HEK293 (cell line): Measurements from ENCODE around the gene MISFA.

ENCODE experiments used
- GLI4 ChIP-seq: fragments of 450-650 bp; formaldehyde crosslinking; IDR thresholded peaks from 2 replicates; pipeline ENCODE4 v1.5.1; 2016; ENCODE audit warnings: missing biosample characterization, missing genetic modification characterization
- INSM2 ChIP-seq: fragments of 450-650 bp; formaldehyde crosslinking; IDR thresholded peaks from 2 replicates; pipeline ENCODE4 v1.5.1; 2016; ENCODE audit warnings: missing biosample characterization, missing genetic modification characterization
- KLF9 ChIP-seq: fragments of 450-650 bp; formaldehyde crosslinking; IDR thresholded peaks from 2 replicates; pipeline ENCODE4 v1.5.1; 2016; ENCODE audit warnings: missing biosample characterization, missing genetic modification characterization, low read depth
- MEIS1 ChIP-seq: sonication (generic); formaldehyde crosslinking; IDR thresholded peaks from 2 replicates; pipeline ENCODE4 v1.8.1; 2022; ENCODE audit warnings: missing genetic modification reagents, mild to moderate bottlenecking, borderline replicate concordance
- PBX3 ChIP-seq: sonication (generic); formaldehyde crosslinking; IDR thresholded peaks from 2 replicates; pipeline ENCODE4 v1.8.1; 2022; ENCODE audit warnings: mild to moderate bottlenecking, moderate library complexity, missing genetic modification reagents
- PRDM4 ChIP-seq: fragments of 450-650 bp; formaldehyde crosslinking; IDR thresholded peaks from 2 replicates; pipeline ENCODE4 v1.5.1; 2017; ENCODE audit warnings: missing biosample characterization, missing genetic modification characterization
- SP2 ChIP-seq: fragments of 450-650 bp; formaldehyde crosslinking; IDR thresholded peaks from 2 replicates; pipeline ENCODE4 v1.5.1; 2016; ENCODE audit warnings: missing biosample characterization, missing genetic modification characterization
- TCF7L2 ChIP-seq: IDR thresholded peaks from 2 replicates; pipeline ENCODE4 v1.6.1; 2011; ENCODE audit warnings: low read depth, mild to moderate bottlenecking, inconsistent platforms, low read length, moderate library complexity, borderline replicate concordance
- TSHZ1 ChIP-seq: fragments of 450-650 bp; formaldehyde crosslinking; IDR thresholded peaks from 2 replicates; pipeline ENCODE4 v1.5.1; 2016; ENCODE audit warnings: missing biosample characterization, missing genetic modification characterization, borderline replicate concordance
- YY1 ChIP-seq: fragments of 450-650 bp; formaldehyde crosslinking; IDR thresholded peaks from 2 replicates; pipeline ENCODE4 v1.5.1; 2018; ENCODE audit warnings: missing biosample characterization, missing genetic modification characterization
- ZBTB1 ChIP-seq: fragments of 450-650 bp; formaldehyde crosslinking; IDR thresholded peaks from 2 replicates; pipeline ENCODE4 v1.5.1; 2016; ENCODE audit warnings: missing biosample characterization, missing genetic modification characterization
- ZBTB26 ChIP-seq: fragments of 450-650 bp; formaldehyde crosslinking; optimal IDR thresholded peaks from 2 replicates; pipeline ENCODE3; 2016; ENCODE audit warnings: missing biosample characterization, mild to moderate bottlenecking, missing genetic modification characterization
- ZBTB48 ChIP-seq: fragments of 450-650 bp; formaldehyde crosslinking; IDR thresholded peaks from 2 replicates; pipeline ENCODE4 v1.5.1; 2016; ENCODE audit warnings: missing biosample characterization, missing genetic modification characterization
- ZEB2 ChIP-seq: fragments of 450-650 bp; formaldehyde crosslinking; IDR thresholded peaks from 2 replicates; pipeline ENCODE4 v1.5.1; 2016; ENCODE audit warnings: missing biosample characterization, missing genetic modification characterization
- ZFP41 ChIP-seq: fragments of 450-650 bp; formaldehyde crosslinking; IDR thresholded peaks from 2 replicates; pipeline ENCODE4 v1.5.1; 2016; ENCODE audit warnings: missing biosample characterization, missing genetic modification characterization, borderline replicate concordance
- ZNF10 ChIP-seq: fragments of 450-650 bp; formaldehyde crosslinking; IDR thresholded peaks from 2 replicates; pipeline ENCODE4 v1.5.1; 2017; ENCODE audit warnings: missing biosample characterization, missing genetic modification characterization
- ZNF133 ChIP-seq: fragments of 450-650 bp; formaldehyde crosslinking; IDR thresholded peaks from 2 replicates; pipeline ENCODE4 v1.5.1; 2016; ENCODE audit warnings: missing biosample characterization, missing genetic modification characterization
- ZNF175 ChIP-seq: fragments of 450-650 bp; formaldehyde crosslinking; IDR thresholded peaks from 2 replicates; pipeline ENCODE4 v1.5.1; 2016; ENCODE audit warnings: missing biosample characterization, missing genetic modification characterization
- ZNF214 ChIP-seq: fragments of 450-650 bp; formaldehyde crosslinking; IDR thresholded peaks from 2 replicates; pipeline ENCODE4 v1.5.1; 2017; ENCODE audit warnings: missing biosample characterization, mild to moderate bottlenecking, missing genetic modification characterization, borderline replicate concordance
- ZNF23 ChIP-seq: fragments of 450-650 bp; formaldehyde crosslinking; IDR thresholded peaks from 2 replicates; pipeline ENCODE4 v1.5.1; 2016; ENCODE audit warnings: missing biosample characterization, missing genetic modification characterization, borderline replicate concordance
- ZNF280C ChIP-seq: fragments of 450-650 bp; formaldehyde crosslinking; IDR thresholded peaks from 2 replicates; pipeline ENCODE4 v1.5.1; 2016; ENCODE audit warnings: missing biosample characterization, missing genetic modification characterization
- ZNF335 ChIP-seq: fragments of 450-650 bp; formaldehyde crosslinking; conservative IDR thresholded peaks from 2 replicates; pipeline ENCODE4 v1.5.1; 2016; ENCODE audit warnings: missing biosample characterization, missing genetic modification characterization
- ZNF362 ChIP-seq: fragments of 450-650 bp; formaldehyde crosslinking; IDR thresholded peaks from 2 replicates; pipeline ENCODE4 v1.5.1; 2016; ENCODE audit warnings: missing biosample characterization, missing genetic modification characterization
- ZNF426 ChIP-seq: fragments of 450-650 bp; formaldehyde crosslinking; IDR thresholded peaks from 2 replicates; pipeline ENCODE4 v1.5.1; 2017; ENCODE audit warnings: missing biosample characterization, missing genetic modification characterization, mild to moderate bottlenecking, inconsistent platforms, moderate library complexity

Gene MISFA

GRCh38 chr11:18588297-18589252 is 11.0 kb upstream of the MISFA start, which contains the start of gene UEVLD (continued):
- TF ChIP-seq INSM2 (tag by site-specific recombination) (no peak), SP2 (tag by site-specific recombination) (peak; percentile 52), ZNF335 (tag by site-specific recombination) (peak; percentile 98), PBX3 (CRISPR knock-in tag) (0 out of 2 replicates have a peak, but pooled peaks have one; percentile 33), ZFP41 (tag by site-specific recombination) (no peak), PRDM4 (tag by site-specific recombination) (0 out of 2 replicates have a peak, but pooled peaks have one; percentile 11), ZNF214 (tag by site-specific recombination) (no peak), TSHZ1 (no peak), ZNF10 (tag by site-specific recombination) (no peak), ZBTB1 (no peak), TCF7L2 (no peak), KLF9 (peak; percentile 87; the same call in 1 of the 2 replicates), ZBTB48 (tag by site-specific recombination) (peak; percentile 52), ZNF23 (no peak), GLI4 (0 out of 2 replicates have a peak, but pooled peaks have one; percentile 20), ZBTB26 (tag by site-specific recombination) (peak; percentile 44), ZNF280C (tag by site-specific recombination) (no peak), ZNF426 (tag by site-specific recombination) (no peak), ZNF133 (tag by site-specific recombination) (no peak), ZEB2 (peak; percentile 64; the same call in 1 of the 2 replicates), ZNF362 (tag by site-specific recombination) (no peak), ZNF175 (tag by site-specific recombination) (no peak), MEIS1 (CRISPR knock-in tag) (no peak), YY1 (tag by site-specific recombination) (0 out of 2 replicates have a peak, but pooled peaks have one; percentile 17)
